ENCODE measurements around the gene EHMT2.
"Not testable (repeated sequence)": the region's sequence is repeated elsewhere in the genome, so short reads cannot be mapped to it uniquely, and the experiment has no call there.

The EHMT2 gene

GRCh38 chr6:31932137-31932536, 34.6 kb upstream of the EHMT2 start:
- not testable (repeated sequence) for H3K9ac ChIP-seq (ENCODE audit: low read length); H3K4me1 ChIP-seq (ENCODE audit: control insufficient read depth, insufficient read depth, low read length); H3K9me3 ChIP-seq (ENCODE audit: control insufficient read depth, insufficient read depth, low read depth, low read length); H3K36me3 ChIP-seq (ENCODE audit: control insufficient read depth, insufficient read depth, low read length); H3K27me3 ChIP-seq (ENCODE audit: control insufficient read depth, insufficient read depth, low read length); H3K4me3 ChIP-seq (ENCODE audit: low read depth, low read length); H3K27ac ChIP-seq (ENCODE audit: low read depth, low read length)

- no peak overlapping the region for H3K27ac ChIP-seq (ENCODE audit: low read depth, low read length)
- no peaks in the 10 kb centered on the region for H3K36me3 ChIP-seq (ENCODE audit: control insufficient read depth, insufficient read depth, low read length)
- H3K9me3 ChIP-seq (ENCODE audit: control insufficient read depth, insufficient read depth, low read depth, low read length), result peaks cover 7% of the 10 kb centered on the region
- H3K4me1 ChIP-seq (ENCODE audit: control insufficient read depth, insufficient read depth, low read length), result no peaks in the 10 kb centered on the region
- no peak overlapping the region for H3K4me3 ChIP-seq (ENCODE audit: low read depth, low read length)
- H3K9ac ChIP-seq (ENCODE audit: low read length), result no peak overlapping the region
- H3K27me3 ChIP-seq (ENCODE audit: control insufficient read depth, insufficient read depth, low read length), result no peaks in the 10 kb centered on the region; the same call in 1 of the 2 replicates
These were observed 33.5 kb upstream of the EHMT2 start for GRCh38 chr6:31930962-31931361.

- H3K36me3 ChIP-seq (ENCODE audit: control insufficient read depth, insufficient read depth, low read length), result no peaks in the 10 kb centered on the region
These were observed 31.1 kb upstream of the EHMT2 start for GRCh38 chr6:31928672-31928939.

GRCh38 chr6:31927863-31928671, 30.6 kb upstream of the EHMT2 start:
- H3K9me3 ChIP-seq (ENCODE audit: control insufficient read depth, insufficient read depth, low read depth, low read length), result peaks cover 5% of the 10 kb centered on the region
- no peak overlapping the region for H3K27ac ChIP-seq (ENCODE audit: low read depth, low read length)
- no peaks in the 10 kb centered on the region for H3K36me3 ChIP-seq (ENCODE audit: control insufficient read depth, insufficient read depth, low read length)
- no peaks in the 10 kb centered on the region for H3K4me1 ChIP-seq (ENCODE audit: control insufficient read depth, insufficient read depth, low read length)
- H3K4me3 ChIP-seq (ENCODE audit: low read depth, low read length), result no peak overlapping the region
- H3K9ac ChIP-seq (ENCODE audit: low read length), result no peak overlapping the region
- no peaks in the 10 kb centered on the region; the same call in 1 of the 2 replicates for H3K27me3 ChIP-seq (ENCODE audit: control insufficient read depth, insufficient read depth, low read length)

More at GRCh38 chr6:31928672-31928939, 31.1 kb upstream of the EHMT2 start:
- H3K27ac ChIP-seq (ENCODE audit: low read depth, low read length), result no peak overlapping the region
- H3K27me3 ChIP-seq (ENCODE audit: control insufficient read depth, insufficient read depth, low read length), result no peaks in the 10 kb centered on the region; the same call in 1 of the 2 replicates
- H3K4me1 ChIP-seq (ENCODE audit: control insufficient read depth, insufficient read depth, low read length), result no peaks in the 10 kb centered on the region
- no peak overlapping the region for H3K4me3 ChIP-seq (ENCODE audit: low read depth, low read length)
- peaks cover 8% of the 10 kb centered on the region for H3K9me3 ChIP-seq (ENCODE audit: control insufficient read depth, insufficient read depth, low read depth, low read length)
- H3K9ac ChIP-seq (ENCODE audit: low read length), result no peak overlapping the region

- Histone ChIP-seq H3K27ac (ENCODE audit: low read depth, low read length) (no peak within 1 kb of the TSS), H3K9me3 (ENCODE audit: control insufficient read depth, insufficient read depth, low read depth, low read length) (0 out of 2 replicates have a peak, but pooled peaks cover 3% of the 10 kb centered on the region), H3K4me3 (ENCODE audit: low read depth, low read length) (no peak within 1 kb of the TSS), H3K4me1 (ENCODE audit: control insufficient read depth, insufficient read depth, low read length) (no peaks in the 10 kb centered on the region), H3K9ac (ENCODE audit: low read length) (no peak within 1 kb of the TSS), H3K27me3 (ENCODE audit: control insufficient read depth, insufficient read depth, low read length) (no peaks in the 10 kb centered on the region), H3K36me3 (ENCODE audit: control insufficient read depth, insufficient read depth, low read length) (no peaks in the 10 kb centered on the region)
These were observed 29.9 kb upstream of the EHMT2 start, which contains the start of gene C2 for GRCh38 chr6:31927242-31927862. Gene C2 (plus strand): TSS chr6:31927717. CDS start chr6:31927753, 36 bp downstream.

- no peaks in the 10 kb centered on the region for H3K36me3 ChIP-seq (ENCODE audit: control insufficient read depth, insufficient read depth, low read length)
- H3K4me3 ChIP-seq (ENCODE audit: low read depth, low read length), result no peak overlapping the region
- H3K9me3 ChIP-seq (ENCODE audit: control insufficient read depth, insufficient read depth, low read depth, low read length), result 0 out of 2 replicates have a peak, but pooled peaks cover 3% of the 10 kb centered on the region
- H3K4me1 ChIP-seq (ENCODE audit: control insufficient read depth, insufficient read depth, low read length), result no peaks in the 10 kb centered on the region
- no peak overlapping the region for H3K9ac ChIP-seq (ENCODE audit: low read length)
- H3K27me3 ChIP-seq (ENCODE audit: control insufficient read depth, insufficient read depth, low read length), result no peaks in the 10 kb centered on the region
- no peak overlapping the region for H3K27ac ChIP-seq (ENCODE audit: low read depth, low read length)
These were observed 25.4 kb upstream of the EHMT2 start for GRCh38 chr6:31922942-31923341.

GRCh38 chr6:31920811-31921210, 23.3 kb upstream of the EHMT2 start:
- Histone ChIP-seq H3K27ac (ENCODE audit: low read depth, low read length) (no peak overlapping the region), H3K4me3 (ENCODE audit: low read depth, low read length) (no peak overlapping the region), H3K9ac (ENCODE audit: low read length) (no peak overlapping the region), H3K27me3 (ENCODE audit: control insufficient read depth, insufficient read depth, low read length) (no peaks in the 10 kb centered on the region), H3K36me3 (ENCODE audit: control insufficient read depth, insufficient read depth, low read length) (no peaks in the 10 kb centered on the region), H3K4me1 (ENCODE audit: control insufficient read depth, insufficient read depth, low read length) (no peaks in the 10 kb centered on the region), H3K9me3 (ENCODE audit: control insufficient read depth, insufficient read depth, low read depth, low read length) (0 out of 2 replicates have a peak, but pooled peaks cover under 1% of the 10 kb centered on the region)

GRCh38 chr6:31919624-31920303, 22.3 kb upstream of the EHMT2 start:
- Histone ChIP-seq H3K9me3 (ENCODE audit: control insufficient read depth, insufficient read depth, low read depth, low read length) (no peaks in the 10 kb centered on the region), H3K27me3 (ENCODE audit: control insufficient read depth, insufficient read depth, low read length) (no peaks in the 10 kb centered on the region), H3K4me3 (ENCODE audit: low read depth, low read length) (no peak overlapping the region), H3K9ac (ENCODE audit: low read length) (no peak overlapping the region), H3K36me3 (ENCODE audit: control insufficient read depth, insufficient read depth, low read length) (no peaks in the 10 kb centered on the region), H3K27ac (ENCODE audit: low read depth, low read length) (no peak overlapping the region), H3K4me1 (ENCODE audit: control insufficient read depth, insufficient read depth, low read length) (no peaks in the 10 kb centered on the region)

GRCh38 chr6:31918069-31918720, 20.7 kb upstream of the EHMT2 start:
- no peaks in the 10 kb centered on the region for H3K36me3 ChIP-seq (ENCODE audit: control insufficient read depth, insufficient read depth, low read length)

GRCh38 chr6:31915756-31916155, 18.3 kb upstream of the EHMT2 start:
- Histone ChIP-seq H3K4me3 (ENCODE audit: low read depth, low read length) (no peak overlapping the region), H3K27me3 (ENCODE audit: control insufficient read depth, insufficient read depth, low read length) (no peaks in the 10 kb centered on the region), H3K27ac (ENCODE audit: low read depth, low read length) (no peak overlapping the region), H3K4me1 (ENCODE audit: control insufficient read depth, insufficient read depth, low read length) (no peaks in the 10 kb centered on the region), H3K9ac (ENCODE audit: low read length) (no peak overlapping the region), H3K9me3 (ENCODE audit: control insufficient read depth, insufficient read depth, low read depth, low read length) (no peaks in the 10 kb centered on the region), H3K36me3 (ENCODE audit: control insufficient read depth, insufficient read depth, low read length) (no peaks in the 10 kb centered on the region)

More at GRCh38 chr6:31918069-31918720, 20.7 kb upstream of the EHMT2 start:
- H3K9me3 ChIP-seq (ENCODE audit: control insufficient read depth, insufficient read depth, low read depth, low read length), result no peaks in the 10 kb centered on the region
- H3K9ac ChIP-seq (ENCODE audit: low read length), result no peak overlapping the region
- H3K27ac ChIP-seq (ENCODE audit: low read depth, low read length), result no peak overlapping the region
- no peaks in the 10 kb centered on the region for H3K4me1 ChIP-seq (ENCODE audit: control insufficient read depth, insufficient read depth, low read length)
- no peak overlapping the region for H3K4me3 ChIP-seq (ENCODE audit: low read depth, low read length)
- no peaks in the 10 kb centered on the region for H3K27me3 ChIP-seq (ENCODE audit: control insufficient read depth, insufficient read depth, low read length)

Data from HUES6 (cell line).